NCI-H345 (cell line): ENCODE data around the gene MILR1.
A peak's percentile ranks its signal among the peaks of the same experiment; 100 is the strongest.
"Not testable (repeated sequence)": the region's sequence is repeated elsewhere in the genome, so short reads cannot be mapped to it uniquely, and the experiment has no call there.

ENCODE experiments used
- DNase-seq: peaks from one replicate; lab custom pipeline; 2025; lab: John Stamatoyannopoulos, UW

Gene MILR1, protein sequence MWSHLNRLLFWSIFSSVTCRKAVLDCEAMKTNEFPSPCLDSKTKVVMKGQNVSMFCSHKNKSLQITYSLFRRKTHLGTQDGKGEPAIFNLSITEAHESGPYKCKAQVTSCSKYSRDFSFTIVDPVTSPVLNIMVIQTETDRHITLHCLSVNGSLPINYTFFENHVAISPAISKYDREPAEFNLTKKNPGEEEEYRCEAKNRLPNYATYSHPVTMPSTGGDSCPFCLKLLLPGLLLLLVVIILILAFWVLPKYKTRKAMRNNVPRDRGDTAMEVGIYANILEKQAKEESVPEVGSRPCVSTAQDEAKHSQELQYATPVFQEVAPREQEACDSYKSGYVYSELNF

DNA sequence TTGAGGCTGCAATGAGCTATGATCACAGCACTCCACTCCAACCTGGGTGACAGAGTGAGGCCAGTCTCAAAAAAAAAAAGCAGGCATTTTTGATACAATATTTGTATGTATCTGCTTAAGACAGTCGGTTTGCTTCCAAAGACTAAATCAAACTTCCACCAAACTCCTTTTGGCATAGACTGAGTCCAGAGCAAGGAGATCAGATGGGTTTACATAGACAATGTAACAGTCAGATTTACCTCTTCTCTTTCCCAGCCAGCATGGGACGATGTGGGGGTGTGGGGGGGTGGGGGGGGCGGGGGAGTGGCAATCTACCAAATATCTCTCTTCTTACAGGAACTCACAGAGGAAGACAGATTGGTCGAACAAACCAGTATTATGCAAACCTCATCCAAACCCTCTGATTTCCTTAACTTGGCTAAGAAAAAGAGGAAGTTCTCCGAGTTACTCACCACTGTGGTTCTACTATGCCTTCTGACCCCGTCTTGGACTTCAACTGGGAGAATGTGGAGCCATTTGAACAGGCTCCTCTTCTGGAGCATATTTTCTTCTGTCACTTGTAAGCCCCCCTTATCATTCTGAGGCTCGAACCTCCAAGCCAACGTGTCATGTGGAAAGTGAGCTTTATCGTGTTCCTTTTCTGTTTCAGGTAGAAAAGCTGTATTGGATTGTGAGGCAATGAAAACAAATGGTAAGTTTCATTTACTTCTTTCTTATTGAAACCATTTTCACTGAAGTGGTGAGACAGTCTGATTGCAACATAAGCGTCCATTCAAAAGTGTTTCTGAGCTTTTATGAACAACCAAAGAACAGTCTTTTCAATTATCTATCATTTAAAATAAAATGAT lies at the start of gene MILR1:
Gene MILR1, plus strand, starts transcription at position 451 of the 848 bp plus-strand sequence. Its CDS starts 54 bp downstream, at position 505.
- no peak for DNase-seq

- no peak for DNase-seq
These were observed 49.2 kb upstream of the MILR1 start for GRCh38 chr17:64399767-64400156.

GRCh38 chr17:64400642-64401041 lies 48.3 kb upstream of the MILR1 start:
- no peak for DNase-seq

- no peak for DNase-seq
These were observed 47.6 kb upstream of the MILR1 start for GRCh38 chr17:64401244-64401860.

- no peak for DNase-seq
These were observed 47.0 kb upstream of the MILR1 start for GRCh38 chr17:64401941-64402340.

- DNase-seq = no peak
These were observed 46.4 kb upstream of the MILR1 start for GRCh38 chr17:64402469-64402868.

DNA sequence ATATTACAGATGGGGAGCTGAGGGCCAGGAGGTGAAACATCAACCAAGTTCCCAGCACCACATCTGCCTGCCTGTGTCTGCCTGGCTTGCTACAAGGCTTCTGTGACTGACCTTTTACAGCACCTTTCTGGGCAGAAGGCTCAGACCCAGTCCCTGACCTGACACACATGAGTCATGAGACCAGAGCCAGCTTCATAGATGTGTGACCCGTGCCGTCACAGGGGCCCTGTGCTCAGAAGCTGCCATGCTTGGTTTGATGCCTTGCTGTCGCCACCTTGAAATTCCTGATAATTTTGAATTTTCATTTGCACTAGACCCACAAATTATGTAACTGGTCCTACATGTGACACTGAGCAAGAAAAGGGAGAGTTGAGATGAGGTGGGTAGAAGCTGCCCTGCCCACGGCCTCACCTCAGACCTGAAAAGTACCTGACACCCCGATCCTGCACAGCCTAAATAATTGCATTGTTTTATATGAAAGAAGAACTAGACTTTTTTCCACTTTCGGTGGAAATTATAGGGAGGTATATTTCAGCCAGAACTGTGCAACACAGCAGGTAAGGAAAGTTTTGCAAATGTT lies 44.9 kb upstream of the MILR1 start:
- DNase-seq = no peak

DNA sequence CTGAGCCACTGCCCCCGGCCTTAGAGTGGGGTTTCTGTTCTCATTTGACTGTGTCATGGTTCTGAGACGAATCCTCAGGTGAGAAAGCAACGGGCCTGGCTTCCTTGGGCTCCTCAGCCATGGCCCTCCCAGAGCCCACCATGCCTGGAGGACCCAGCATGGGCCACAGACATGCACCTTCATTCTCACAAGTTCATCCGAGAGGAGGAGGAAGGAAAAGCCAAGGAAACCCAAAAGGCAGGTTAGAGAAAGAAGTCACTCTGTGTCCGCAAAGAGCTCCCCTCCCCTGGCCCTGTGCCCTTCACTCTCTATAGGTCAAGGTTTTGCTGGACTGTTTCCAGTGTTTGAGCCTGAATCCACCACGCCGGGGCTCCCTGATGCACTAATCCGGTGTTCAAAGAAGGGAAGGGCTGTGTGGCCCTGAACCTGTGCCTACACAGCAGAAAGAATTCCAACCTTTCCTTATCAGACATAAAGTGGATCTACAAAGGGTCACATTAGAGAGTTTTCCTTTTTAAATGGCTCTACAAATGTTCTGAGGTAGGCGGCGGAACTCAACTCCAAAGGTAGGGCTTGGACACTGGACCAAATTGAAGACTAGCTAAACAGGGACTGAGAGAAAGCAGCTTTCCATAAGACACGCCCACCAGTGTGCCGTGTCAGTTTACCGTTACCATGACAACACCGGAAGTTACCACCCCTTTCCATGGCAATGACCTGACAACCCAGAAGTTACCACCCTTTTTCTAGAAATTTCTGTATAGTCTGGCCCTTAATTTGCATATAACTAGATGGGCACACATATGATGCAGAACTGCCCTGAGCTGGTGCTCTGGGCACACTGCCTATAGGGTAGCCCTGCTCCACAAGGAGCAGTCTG lies 42.4 kb upstream of the MILR1 start:
- DNase-seq = no peak

DNA sequence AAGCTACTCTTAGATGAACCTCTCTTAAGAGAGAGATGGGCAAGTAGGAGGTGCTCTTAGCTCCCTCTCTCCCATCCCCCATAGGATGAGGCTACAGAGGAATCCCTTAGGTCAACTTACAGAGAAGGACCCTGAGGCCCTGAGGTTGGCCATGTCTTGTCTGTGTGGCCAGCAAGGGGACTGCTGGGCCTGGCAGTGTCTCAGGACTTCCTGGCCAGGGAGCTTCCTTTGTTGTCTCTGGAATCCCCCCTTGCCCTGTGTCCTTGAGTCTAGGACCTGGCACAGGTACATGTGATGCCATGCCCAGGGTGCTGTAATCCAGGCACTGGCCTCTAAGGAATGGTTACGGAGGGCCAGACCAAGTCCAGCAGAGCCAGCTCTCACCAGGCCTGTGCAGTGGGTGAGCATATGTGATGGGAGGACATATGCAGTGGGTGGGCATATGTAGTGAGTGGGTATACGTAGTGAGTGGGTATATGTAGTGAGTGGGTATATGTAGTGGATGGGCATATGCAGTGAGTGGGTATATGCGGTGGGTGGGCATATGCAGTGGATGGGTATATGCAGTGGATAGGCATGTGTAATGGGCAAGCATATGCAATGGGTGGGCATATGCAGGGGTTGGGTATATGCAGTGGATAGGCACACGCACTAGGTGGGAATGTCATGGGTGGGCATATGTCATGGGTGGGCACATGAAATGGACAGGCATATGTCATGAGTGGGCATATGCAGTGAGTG lies 38.0 kb upstream of the MILR1 start:
- DNase-seq = no peak

DNA sequence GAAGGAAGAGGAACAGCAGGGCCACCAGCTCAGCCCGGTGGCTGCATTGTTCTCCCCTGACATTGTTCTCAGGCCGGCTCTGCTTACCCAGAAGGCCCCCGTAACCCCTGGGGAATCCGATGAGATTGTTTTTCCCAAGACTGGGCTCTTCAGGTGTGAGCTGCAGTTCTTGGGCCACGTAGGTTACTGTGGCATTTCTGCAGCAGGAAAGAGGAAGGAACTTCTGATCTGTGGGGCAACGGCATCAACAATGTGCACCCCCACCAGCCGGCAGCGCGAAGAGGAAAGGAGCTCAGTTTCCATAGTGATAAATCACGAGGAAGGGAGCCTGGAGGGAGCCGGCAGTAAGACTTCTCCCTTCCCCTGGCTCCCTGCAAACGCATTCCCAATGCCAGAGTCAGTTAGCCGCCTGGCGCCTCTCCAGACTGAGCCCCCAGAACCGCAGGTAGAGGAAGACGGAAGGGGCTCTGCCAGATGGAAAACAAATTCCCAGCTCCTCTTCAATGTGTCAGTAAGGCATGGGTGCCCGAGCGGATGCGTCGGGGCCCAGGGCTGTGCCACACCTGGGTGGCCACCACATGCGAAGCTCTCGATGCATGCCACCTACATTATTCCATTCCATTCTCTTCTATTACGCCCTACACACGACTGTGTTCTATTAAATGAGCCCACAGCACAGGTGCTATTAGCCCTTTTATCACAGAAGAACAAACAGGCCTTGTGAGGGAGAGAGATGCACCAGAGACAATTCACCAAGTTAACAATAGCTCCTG lies 36.7 kb upstream of the MILR1 start:
- DNase-seq = peak; percentile 70

DNA sequence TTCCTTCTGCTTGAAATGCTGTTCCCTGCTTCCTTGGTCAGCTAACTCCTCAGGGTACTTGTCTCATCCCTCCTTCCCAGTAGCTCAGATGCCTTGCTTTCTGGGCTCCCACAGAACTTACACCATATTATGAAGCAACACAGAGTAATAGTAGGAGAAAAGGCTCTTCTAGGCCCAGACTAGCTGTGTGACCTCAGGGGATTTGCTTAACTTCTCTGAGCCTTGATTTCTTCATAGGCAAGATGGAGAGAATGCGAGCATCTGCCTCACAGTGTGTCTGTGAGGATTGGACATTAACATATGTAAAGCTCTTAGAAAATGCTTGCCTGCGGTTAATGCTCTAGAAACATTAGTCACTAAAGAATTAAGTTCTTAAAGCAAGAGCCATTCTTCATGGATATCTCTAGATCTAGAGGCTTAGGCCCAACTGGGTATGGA lies 36.0 kb upstream of the MILR1 start:
- no peak for DNase-seq

DNA sequence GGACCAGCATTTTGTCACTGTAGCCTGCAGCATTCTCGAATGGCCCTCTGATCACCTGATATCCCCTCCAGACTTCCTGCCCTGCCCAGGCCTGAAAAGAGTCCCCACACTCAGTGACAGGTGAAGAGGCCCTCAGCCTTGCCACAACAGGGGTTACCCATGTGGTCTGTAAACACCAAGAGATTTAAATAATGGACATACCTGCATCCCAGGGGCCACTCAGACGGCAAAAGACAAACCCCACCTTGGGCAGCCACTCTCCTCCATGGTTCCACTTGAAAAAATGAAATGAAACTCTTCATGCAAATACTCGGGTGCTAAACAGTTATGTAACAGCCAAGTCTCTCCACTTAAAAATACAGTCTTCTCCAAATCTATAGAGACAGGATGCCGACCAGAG lies 35.4 kb upstream of the MILR1 start:
- peak; percentile 13 for DNase-seq

DNA sequence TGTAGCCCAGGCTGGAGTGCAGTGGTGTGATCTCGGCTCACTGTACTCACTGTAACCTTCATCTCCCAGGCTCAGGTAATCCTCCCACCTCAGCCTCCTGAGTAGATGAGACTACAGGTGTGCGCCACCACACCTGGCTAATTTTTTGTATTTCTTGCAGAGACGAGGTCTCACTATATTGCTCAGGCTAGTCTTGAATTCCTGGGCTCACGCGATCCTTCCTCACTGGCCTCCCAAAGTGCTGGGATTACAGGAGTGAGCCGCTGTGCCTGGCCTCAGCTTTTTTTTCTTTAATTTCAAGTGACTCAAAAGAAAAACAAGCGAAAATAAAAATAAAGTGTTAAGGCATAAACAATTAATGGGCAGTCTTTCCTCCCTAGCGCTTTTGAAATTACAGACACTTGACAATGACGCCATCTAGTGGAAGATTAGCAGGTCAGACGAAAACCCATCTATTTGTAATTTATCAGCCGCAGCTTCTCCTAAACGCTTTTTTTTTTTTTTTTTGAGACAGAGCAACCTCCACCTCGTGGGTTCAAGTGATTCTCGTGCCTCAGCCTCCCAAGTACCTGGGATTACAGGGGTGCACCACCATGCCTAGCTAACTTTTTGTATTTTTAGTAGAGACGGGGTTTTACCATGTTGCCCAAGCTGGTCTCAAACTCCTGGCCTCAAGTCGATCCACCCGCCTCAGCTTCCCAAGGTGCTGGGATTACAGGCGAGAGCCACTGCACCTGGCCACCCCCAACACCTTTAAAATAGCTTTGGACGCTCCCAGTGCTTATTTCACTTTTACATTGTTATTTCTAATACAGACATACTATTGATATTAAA lies 30.2 kb upstream of the MILR1 start:
- DNase-seq = peak; percentile 68

DNA sequence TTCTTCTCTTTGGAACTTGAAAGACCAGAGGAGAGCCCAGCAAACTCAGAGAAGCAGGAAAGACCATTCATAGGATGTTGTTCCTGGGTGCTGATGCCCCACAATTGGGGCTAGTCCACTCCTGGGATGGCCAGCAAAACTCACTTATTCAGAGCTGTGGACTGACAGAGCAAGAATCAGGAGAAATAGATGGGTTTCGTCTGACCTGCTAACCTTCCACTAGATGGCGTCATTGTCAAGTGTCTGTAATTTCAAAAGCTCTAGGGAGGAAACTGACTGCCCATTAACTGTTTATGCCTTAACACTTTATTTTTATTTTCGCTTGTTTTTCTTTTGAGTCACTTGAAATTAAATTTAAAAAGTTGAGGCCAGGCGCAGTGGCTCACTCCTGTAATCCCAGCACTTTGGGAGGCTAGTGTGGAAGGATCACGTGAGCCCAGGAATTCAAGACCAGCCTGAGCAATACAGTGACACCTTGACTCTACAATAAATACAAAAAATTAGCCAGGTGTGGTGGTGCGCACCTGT lies 28.7 kb upstream of the MILR1 start:
- DNase-seq = peak; percentile 67

DNA sequence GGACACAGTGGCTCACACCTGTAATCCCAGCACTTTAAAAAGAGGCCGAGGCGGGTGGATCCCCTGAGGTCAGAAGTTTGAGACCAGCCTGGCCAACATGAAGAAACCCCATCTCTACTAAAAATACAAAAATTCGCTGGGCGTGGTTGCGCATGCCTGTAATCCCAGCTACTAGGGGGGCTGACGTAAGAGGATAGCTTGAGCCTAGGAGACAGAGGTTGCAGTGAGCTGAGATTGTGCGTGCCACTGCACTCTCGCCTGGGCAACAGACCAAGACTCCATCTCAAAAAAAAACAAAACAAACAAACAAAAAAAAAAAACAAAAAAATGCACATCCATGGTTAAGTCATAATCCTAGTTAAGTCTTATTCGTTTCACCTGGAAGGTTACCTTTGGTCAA lies 26.8 kb upstream of the MILR1 start:
- DNase-seq = not testable (repeated sequence)

- no peak for DNase-seq
These were observed 25.0 kb upstream of the MILR1 start for GRCh38 chr17:64423881-64424280.

- no peak for DNase-seq
These were observed 24.5 kb upstream of the MILR1 start for GRCh38 chr17:64424324-64424849.

GRCh38 chr17:64425191-64425590 lies 23.7 kb upstream of the MILR1 start:
- no peak for DNase-seq
